ENCODE data around the gene FCER1G.

DNA sequence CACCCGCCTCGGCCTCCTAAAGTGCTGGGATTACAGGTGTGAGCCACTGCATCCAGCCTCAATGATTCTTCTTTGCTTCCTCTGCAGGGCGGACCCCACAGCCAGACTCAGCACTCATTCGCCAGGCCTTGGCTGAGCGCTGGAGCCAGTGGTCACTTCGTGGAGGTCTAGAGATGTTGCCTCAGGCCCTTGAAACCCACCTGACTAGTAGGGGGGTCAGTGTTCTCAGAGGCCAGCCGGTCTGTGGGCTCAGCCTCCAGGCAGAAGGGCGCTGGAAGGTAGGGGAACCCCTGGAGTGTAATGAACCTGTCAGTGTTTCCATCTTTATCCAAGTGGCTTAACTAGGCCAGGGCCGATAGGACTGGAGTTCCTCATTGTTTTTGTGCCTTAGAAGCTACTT, 46.2 kb upstream of the FCER1G start:
- TF ChIP-seq, protein P1, sequence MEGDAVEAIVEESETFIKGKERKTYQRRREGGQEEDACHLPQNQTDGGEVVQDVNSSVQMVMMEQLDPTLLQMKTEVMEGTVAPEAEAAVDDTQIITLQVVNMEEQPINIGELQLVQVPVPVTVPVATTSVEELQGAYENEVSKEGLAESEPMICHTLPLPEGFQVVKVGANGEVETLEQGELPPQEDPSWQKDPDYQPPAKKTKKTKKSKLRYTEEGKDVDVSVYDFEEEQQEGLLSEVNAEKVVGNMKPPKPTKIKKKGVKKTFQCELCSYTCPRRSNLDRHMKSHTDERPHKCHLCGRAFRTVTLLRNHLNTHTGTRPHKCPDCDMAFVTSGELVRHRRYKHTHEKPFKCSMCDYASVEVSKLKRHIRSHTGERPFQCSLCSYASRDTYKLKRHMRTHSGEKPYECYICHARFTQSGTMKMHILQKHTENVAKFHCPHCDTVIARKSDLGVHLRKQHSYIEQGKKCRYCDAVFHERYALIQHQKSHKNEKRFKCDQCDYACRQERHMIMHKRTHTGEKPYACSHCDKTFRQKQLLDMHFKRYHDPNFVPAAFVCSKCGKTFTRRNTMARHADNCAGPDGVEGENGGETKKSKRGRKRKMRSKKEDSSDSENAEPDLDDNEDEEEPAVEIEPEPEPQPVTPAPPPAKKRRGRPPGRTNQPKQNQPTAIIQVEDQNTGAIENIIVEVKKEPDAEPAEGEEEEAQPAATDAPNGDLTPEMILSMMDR (conservative IDR thresholded peaks at IDR 0.05; ENCODE audit: low read length) = no peak
- TF ChIP-seq EZH2phosphoT487 (IDR thresholded peaks at IDR 0.05; ENCODE audit: borderline replicate concordance) = no peak

All from Loucy (cell line).